GM18517 (cell line): ENCODE results near the gene ELMO1.
A peak's percentile ranks its signal among the peaks of the same experiment; 100 is the strongest.

Experiments
- ATAC-seq: cut with Tn5 transposase; IDR thresholded peaks from one replicate; pipeline ENCODE4 v1.9.1; 2021; ENCODE audit warnings: mild to moderate bottlenecking, moderate library complexity; ENCODE audit not compliant: unreplicated experiment

ELMO1 gene

GRCh38 chr7:37231613-37232012 lies 217.1 kb downstream of the ELMO1 start:
- no peak for ATAC-seq

- no peak for ATAC-seq
Observed at GRCh38 chr7:37230221-37230620, 218.4 kb downstream of the ELMO1 start.

- ATAC-seq = no peak
Observed at GRCh38 chr7:37229381-37229780, 219.3 kb downstream of the ELMO1 start.

GRCh38 chr7:37225285-37225969 lies 223.2 kb downstream of the ELMO1 start:
- ATAC-seq = no peak

GRCh38 chr7:37224746-37225145 lies 223.9 kb downstream of the ELMO1 start:
- ATAC-seq = no peak

GRCh38 chr7:37220664-37221063 lies 228.0 kb downstream of the ELMO1 start:
- no peak for ATAC-seq

GRCh38 chr7:37218956-37219355 lies 229.7 kb downstream of the ELMO1 start:
- ATAC-seq = no peak

GRCh38 chr7:37216923-37217322 lies 231.7 kb downstream of the ELMO1 start:
- ATAC-seq = no peak

GRCh38 chr7:37216156-37216852 lies 232.4 kb downstream of the ELMO1 start:
- no peak for ATAC-seq

GRCh38 chr7:37215290-37215923 lies 233.3 kb downstream of the ELMO1 start:
- no peak for ATAC-seq

- ATAC-seq = no peak
Observed at GRCh38 chr7:37212556-37212955, 236.1 kb downstream of the ELMO1 start.

- ATAC-seq = peak; percentile 51
Observed at GRCh38 chr7:37212051-37212450, 236.6 kb downstream of the ELMO1 start.

- ATAC-seq = no peak
Observed at GRCh38 chr7:37211097-37211880, 237.4 kb downstream of the ELMO1 start.

- no peak for ATAC-seq
Observed at GRCh38 chr7:37209195-37209594, 239.5 kb downstream of the ELMO1 start.

- peak; percentile 70 for ATAC-seq
Observed at GRCh38 chr7:37208528-37208927, 240.1 kb downstream of the ELMO1 start.

- no peak for ATAC-seq
Observed at GRCh38 chr7:37206192-37206591, 242.5 kb downstream of the ELMO1 start.

GRCh38 chr7:37205451-37205850 lies 243.2 kb downstream of the ELMO1 start:
- no peak for ATAC-seq

GRCh38 chr7:37201876-37202198 lies 246.8 kb downstream of the ELMO1 start:
- ATAC-seq = no peak

- ATAC-seq = no peak
Observed at GRCh38 chr7:37201003-37201875, 247.4 kb downstream of the ELMO1 start.

- ATAC-seq = no peak
Observed at GRCh38 chr7:37198906-37199485, 249.7 kb downstream of the ELMO1 start.
